Loucy (cell line): Measurements from ENCODE around the gene FLYWCH2.

Experiments used
- H2AFZ ChIP-seq: fragments of 200-600 bp; sonication (generic); 2 replicates; pipeline ENCODE4 v1.6.0; 2016; ENCODE audit warnings: antibody characterized with exemption, mild to moderate bottlenecking, low read length, moderate library complexity
- H3F3A ChIP-seq: fragments of 200-600 bp; 2 replicates; pipeline ENCODE4 v1.6.0; 2016; ENCODE audit warnings: antibody characterized with exemption, low read depth, mild to moderate bottlenecking
- H3K27me3 ChIP-seq: fragments of 200-600 bp; sonication (generic); 2 replicates; pipeline ENCODE4 v1.6.1; 2014; ENCODE audit warnings: low read length, mild to moderate bottlenecking; ENCODE audit not compliant: insufficient read depth, poor library complexity, severe bottlenecking
- H3K36me3 ChIP-seq: fragments of 200-600 bp; sonication (generic); 2 replicates; pipeline ENCODE4 v1.6.1; 2016; ENCODE audit warnings: low read length; ENCODE audit not compliant: insufficient read depth
- H3K4me1 ChIP-seq: fragments of 200-600 bp; sonication (generic); 2 replicates; pipeline ENCODE4 v1.5.1; 2014; ENCODE audit warnings: low read length, mild to moderate bottlenecking; ENCODE audit not compliant: insufficient read depth, poor library complexity, severe bottlenecking
- H3K4me2 ChIP-seq: fragments of 200-600 bp; sonication (generic); 2 replicates; pipeline ENCODE4 v1.6.0; 2014; ENCODE audit warnings: antibody characterized with exemption, low read length, low read depth, mild to moderate bottlenecking; ENCODE audit not compliant: poor library complexity, severe bottlenecking
- H3K4me3 ChIP-seq: fragments of 200-600 bp; sonication (generic); 2 replicates; pipeline ENCODE4 v1.5.1; 2014; ENCODE audit warnings: low read length, mild to moderate bottlenecking, mixed read lengths; ENCODE audit not compliant: poor library complexity, severe bottlenecking
- H3K79me2 ChIP-seq: fragments of 200-600 bp; sonication (generic); 2 replicates; pipeline ENCODE4 v1.6.1; 2014; ENCODE audit warnings: low read length; ENCODE audit not compliant: insufficient read depth
- H3K9ac ChIP-seq: fragments of 200-600 bp; sonication (generic); 2 replicates; pipeline ENCODE4 v1.6.0; 2014; ENCODE audit warnings: mild to moderate bottlenecking, low read depth, low read length, moderate library complexity; ENCODE audit not compliant: poor library complexity, severe bottlenecking
- H3K9me2 ChIP-seq: fragments of 200-600 bp; sonication (generic); replicated peaks from 2 replicates; pipeline ENCODE4 v1.6.1; 2016; ENCODE audit warnings: low read depth, low read length, mixed read lengths
- H3K9me3 ChIP-seq: fragments of 200-600 bp; sonication (generic); 2 replicates; pipeline ENCODE4 v1.6.1; 2014; ENCODE audit warnings: mild to moderate bottlenecking, antibody characterized with exemption, low read length, low read depth; ENCODE audit not compliant: insufficient read depth
- H4K20me1 ChIP-seq: fragments of 200-600 bp; sonication (generic); 2 replicates; pipeline ENCODE4 v1.6.0; 2014; ENCODE audit warnings: antibody characterized with exemption, low read length, mild to moderate bottlenecking; ENCODE audit not compliant: insufficient read depth, poor library complexity, severe bottlenecking
- EZH2phosphoT487 ChIP-seq: fragments of 200-600 bp; IDR thresholded peaks from 2 replicates; pipeline ENCODE4 v1.6.1; 2018; ENCODE audit warnings: antibody characterized with exemption, mild to moderate bottlenecking, moderate library complexity, borderline replicate concordance
- TF ChIP-seq, protein P1 (sequence below): fragments of 200-600 bp; sonication (generic); conservative IDR thresholded peaks from 2 replicates; pipeline ENCODE4 v1.5.1; 2014; ENCODE audit warnings: mild to moderate bottlenecking, antibody characterized with exemption, low read length

Gene FLYWCH2

DNA sequence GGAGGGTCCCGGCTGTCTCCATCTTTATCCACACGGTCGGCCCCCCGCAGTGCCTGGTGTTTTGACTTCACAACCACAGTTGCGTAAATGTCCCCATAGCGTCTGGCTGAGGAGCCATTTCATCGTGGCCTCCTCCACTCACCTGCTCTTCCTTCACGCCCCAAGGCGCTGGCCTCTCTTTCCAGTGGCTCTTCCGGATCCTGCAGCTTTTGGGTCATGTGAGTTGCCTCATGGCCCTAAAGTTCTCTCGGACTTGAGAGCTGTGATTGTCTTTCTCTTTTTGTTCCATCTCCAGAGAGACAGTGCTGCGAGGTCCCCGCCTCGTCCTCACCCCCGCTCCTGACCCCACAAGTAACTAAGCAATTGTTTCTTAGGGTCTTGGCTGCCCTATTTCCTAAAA is 51.4 kb downstream of the FLYWCH2 start:
- no peaks in the 10 kb centered on the region for H3K9me3 ChIP-seq
- H3K36me3 ChIP-seq = no peaks in the 10 kb centered on the region
- H3K9me2 ChIP-seq = no peaks in the 10 kb centered on the region
- no peaks in the 10 kb centered on the region for H3F3A ChIP-seq
- H3K4me1 ChIP-seq = no peaks in the 10 kb centered on the region
- no peaks in the 10 kb centered on the region for H3K79me2 ChIP-seq
- H3K4me2 ChIP-seq = no peak overlapping the region
- no peak overlapping the region for H3K4me3 ChIP-seq
- no peak for TF ChIP-seq EZH2phosphoT487
- TF ChIP-seq, protein P1, sequence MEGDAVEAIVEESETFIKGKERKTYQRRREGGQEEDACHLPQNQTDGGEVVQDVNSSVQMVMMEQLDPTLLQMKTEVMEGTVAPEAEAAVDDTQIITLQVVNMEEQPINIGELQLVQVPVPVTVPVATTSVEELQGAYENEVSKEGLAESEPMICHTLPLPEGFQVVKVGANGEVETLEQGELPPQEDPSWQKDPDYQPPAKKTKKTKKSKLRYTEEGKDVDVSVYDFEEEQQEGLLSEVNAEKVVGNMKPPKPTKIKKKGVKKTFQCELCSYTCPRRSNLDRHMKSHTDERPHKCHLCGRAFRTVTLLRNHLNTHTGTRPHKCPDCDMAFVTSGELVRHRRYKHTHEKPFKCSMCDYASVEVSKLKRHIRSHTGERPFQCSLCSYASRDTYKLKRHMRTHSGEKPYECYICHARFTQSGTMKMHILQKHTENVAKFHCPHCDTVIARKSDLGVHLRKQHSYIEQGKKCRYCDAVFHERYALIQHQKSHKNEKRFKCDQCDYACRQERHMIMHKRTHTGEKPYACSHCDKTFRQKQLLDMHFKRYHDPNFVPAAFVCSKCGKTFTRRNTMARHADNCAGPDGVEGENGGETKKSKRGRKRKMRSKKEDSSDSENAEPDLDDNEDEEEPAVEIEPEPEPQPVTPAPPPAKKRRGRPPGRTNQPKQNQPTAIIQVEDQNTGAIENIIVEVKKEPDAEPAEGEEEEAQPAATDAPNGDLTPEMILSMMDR = no peak
- H3K27me3 ChIP-seq = no peaks in the 10 kb centered on the region
- no peak overlapping the region for H3K9ac ChIP-seq
- H2AFZ ChIP-seq = no peak overlapping the region
- H4K20me1 ChIP-seq = no peaks in the 10 kb centered on the region

DNA sequence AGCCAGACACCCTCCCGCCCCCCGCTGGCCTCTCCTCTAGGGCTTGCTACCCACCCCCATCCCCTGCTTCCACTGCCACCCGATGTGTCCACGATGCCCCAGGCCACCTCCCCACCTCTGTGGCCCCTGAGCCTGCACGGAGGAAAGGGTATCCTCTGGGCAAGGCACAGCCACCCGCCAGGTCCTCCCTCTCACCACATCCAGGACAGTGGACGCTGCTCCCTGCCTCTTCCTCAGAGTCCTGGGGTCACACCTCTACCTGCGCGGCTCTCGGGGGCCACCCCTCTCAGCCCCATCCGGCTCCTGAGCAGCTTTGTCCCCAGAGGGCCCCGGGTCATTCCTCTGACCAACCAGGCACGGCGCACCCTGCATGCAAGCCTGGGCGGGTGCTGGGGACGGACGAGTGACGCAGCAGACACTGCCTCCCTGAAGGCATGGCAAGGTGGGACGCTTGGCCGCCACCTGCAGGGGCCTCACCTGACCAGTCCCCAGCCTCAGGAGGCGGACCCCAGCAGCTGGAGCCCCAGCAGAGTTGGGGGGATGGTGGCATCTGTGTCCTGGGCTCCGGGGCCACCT is 53.5 kb downstream of the FLYWCH2 start:
- H4K20me1 ChIP-seq = no peaks in the 10 kb centered on the region
- no peaks in the 10 kb centered on the region for H3K4me1 ChIP-seq
- H3K9me3 ChIP-seq = no peaks in the 10 kb centered on the region
- no peaks in the 10 kb centered on the region for H3K9me2 ChIP-seq
- H3K27me3 ChIP-seq = no peaks in the 10 kb centered on the region
- H2AFZ ChIP-seq = no peak overlapping the region
- H3K9ac ChIP-seq = no peak overlapping the region
- H3F3A ChIP-seq = no peaks in the 10 kb centered on the region
- H3K4me3 ChIP-seq = no peak overlapping the region
- H3K79me2 ChIP-seq = no peaks in the 10 kb centered on the region
- TF ChIP-seq, protein P1 = no peak
- TF ChIP-seq EZH2phosphoT487 = no peak
- H3K4me2 ChIP-seq = no peak overlapping the region
- H3K36me3 ChIP-seq = peaks cover 9% of the 10 kb centered on the region; the same call in 1 of the 2 replicates

DNA sequence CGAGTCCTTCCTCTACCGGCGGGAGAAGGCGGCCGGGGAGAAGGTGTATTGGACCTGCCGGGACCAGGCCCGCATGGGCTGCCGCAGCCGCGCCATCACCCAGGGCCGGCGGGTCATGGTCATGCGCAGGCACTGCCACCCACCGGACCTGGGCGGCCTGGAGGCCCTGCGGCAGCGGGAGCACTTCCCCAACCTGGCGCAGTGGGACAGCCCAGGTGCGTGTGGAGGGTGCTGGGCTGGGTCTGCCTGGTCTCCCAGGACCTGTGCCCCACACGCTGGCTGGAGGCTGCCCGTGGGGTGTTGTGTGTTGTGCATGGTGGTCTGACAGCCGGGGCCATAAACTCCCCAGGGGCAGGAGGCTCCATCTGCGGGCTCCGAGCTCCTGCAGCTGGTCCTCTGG is 54.2 kb downstream of the FLYWCH2 start:
- Histone ChIP-seq H3K4me3 (no peak overlapping the region), H3K36me3 (peaks cover 9% of the 10 kb centered on the region; the same call in 1 of the 2 replicates), H3K4me2 (no peak overlapping the region)

More for the DNA sequence above, 54.2 kb downstream of the FLYWCH2 start:
- Histone ChIP-seq H3K79me2 (no peaks in the 10 kb centered on the region), H3K9ac (no peak overlapping the region), H3K9me3 (no peaks in the 10 kb centered on the region), H3K9me2 (no peaks in the 10 kb centered on the region), H2AFZ (no peak overlapping the region), H3K27me3 (no peaks in the 10 kb centered on the region), H3F3A (no peaks in the 10 kb centered on the region), H3K4me1 (no peaks in the 10 kb centered on the region), H4K20me1 (no peaks in the 10 kb centered on the region)
- no peak for TF ChIP-seq EZH2phosphoT487
- TF ChIP-seq, protein P1 = no peak
